Measurements from ENCODE around the gene PGGHG. TPM values are rescaled to one million over a fixed set of nuclear protein-coding genes. Genes with fewer than 3 reads are reported as not detected.

The PGGHG gene
- total RNA-seq, 6 experiments from 2014 or later: 7.7 to 110 (median 13.8) TPM

DNA sequence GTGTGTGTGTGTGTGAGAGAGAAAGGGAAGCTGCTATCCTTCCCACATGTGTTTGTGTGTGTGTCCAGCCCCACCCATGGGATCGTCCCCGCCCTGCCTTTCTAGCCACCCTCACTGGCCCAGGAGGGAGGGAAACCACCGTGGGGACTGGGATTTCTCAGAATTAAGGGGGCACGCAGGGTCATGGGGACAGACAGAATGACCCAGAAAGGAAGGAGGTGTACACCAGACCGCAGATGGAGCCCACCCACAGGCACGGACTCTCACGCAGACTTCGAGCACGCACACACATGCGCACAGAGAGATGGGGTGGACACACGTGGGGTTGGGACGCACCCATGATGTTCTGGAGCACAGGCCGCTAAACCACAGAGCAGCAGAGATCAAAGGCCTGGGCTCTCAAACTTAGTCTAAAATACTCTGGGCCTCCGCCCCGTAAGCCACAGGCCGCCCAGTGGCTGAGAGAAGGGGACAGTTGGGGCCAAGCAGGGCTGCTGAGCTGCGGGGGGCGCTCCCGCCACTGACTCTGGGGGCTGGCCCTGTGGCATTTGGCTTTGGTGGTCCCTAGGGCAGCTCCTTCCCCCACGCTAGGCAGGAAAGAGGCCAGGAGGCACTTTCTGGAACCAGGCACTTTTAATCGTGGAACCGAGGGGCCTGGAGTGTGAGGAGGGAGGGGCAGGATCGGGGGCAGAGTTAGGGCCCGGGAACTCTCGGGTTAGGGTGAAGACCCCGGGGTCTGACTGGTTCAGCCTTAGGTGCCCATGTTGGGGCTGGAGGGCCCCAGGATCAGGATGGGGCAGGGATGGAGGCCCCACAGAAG lies 8.9 kb downstream of the PGGHG start:
- 60% methylated on average over 11 of the region's 26 CpGs for WGBS (ENCODE audit: insufficient coverage, low coverage, low lambda C conversion rate, missing lambda C conversion rate)
- Histone ChIP-seq H3K9me3 (no peaks in the 10 kb centered on the region), H3K27ac (no peak overlapping the region), H3K36me3 (no peaks in the 10 kb centered on the region), H3K4me3 (no peak overlapping the region), H3K4me1 (no peaks in the 10 kb centered on the region), H3K27me3 (no peaks in the 10 kb centered on the region)
- intact Hi-C loops (cut with DNase I): no loop called here
- ATAC-seq (peak in 3 of 4 donors; percentile 14 to 34 (median 30)), DNase-seq (peak; percentile 18 to 50 (median 38))
- TF ChIP-seq, protein P1, sequence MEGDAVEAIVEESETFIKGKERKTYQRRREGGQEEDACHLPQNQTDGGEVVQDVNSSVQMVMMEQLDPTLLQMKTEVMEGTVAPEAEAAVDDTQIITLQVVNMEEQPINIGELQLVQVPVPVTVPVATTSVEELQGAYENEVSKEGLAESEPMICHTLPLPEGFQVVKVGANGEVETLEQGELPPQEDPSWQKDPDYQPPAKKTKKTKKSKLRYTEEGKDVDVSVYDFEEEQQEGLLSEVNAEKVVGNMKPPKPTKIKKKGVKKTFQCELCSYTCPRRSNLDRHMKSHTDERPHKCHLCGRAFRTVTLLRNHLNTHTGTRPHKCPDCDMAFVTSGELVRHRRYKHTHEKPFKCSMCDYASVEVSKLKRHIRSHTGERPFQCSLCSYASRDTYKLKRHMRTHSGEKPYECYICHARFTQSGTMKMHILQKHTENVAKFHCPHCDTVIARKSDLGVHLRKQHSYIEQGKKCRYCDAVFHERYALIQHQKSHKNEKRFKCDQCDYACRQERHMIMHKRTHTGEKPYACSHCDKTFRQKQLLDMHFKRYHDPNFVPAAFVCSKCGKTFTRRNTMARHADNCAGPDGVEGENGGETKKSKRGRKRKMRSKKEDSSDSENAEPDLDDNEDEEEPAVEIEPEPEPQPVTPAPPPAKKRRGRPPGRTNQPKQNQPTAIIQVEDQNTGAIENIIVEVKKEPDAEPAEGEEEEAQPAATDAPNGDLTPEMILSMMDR (IDR thresholded peaks at IDR 0.05): no peak
- TF ChIP-seq POLR2A (IDR thresholded peaks at IDR 0.05): no peak

DNA sequence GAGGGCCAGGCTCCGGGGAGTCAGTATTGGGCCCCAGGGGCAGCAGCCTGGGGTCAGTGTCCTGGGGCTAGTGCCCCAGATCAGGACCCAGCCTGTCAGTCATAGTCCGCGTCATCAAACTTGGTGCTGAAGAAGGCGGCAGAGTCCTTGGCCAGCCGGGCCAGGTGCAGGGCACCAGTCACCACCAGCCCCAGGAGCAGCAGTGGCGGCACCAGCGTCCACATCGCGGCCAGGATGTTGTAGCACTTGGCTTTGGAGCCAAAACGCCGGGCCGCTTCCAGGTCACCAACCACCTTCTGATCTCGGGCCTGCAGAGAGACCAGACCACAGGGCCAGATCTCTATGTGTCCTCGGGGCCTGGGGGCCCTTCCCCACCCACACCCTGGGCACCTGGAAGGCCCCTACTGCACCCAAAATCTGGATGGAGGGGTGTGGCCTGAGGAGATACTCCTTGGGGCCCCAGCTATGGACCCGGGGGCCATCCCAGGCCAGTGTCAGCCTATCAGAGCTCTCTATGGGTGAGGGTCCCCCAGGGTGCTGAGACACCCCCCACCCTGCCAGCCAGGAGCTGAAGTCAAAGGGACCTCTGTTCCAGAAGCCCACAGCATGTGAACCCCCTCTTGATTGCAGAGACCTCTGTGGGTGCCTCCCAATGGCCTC lies 9.6 kb downstream of the PGGHG start:
- Histone ChIP-seq H3K27ac (no peak overlapping the region), H3K36me3 (no peaks in the 10 kb centered on the region), H3K27me3 (no peaks in the 10 kb centered on the region), H3K4me3 (no peak overlapping the region), H3K9me3 (no peaks in the 10 kb centered on the region), H3K4me1 (no peaks in the 10 kb centered on the region)
- TF ChIP-seq, protein P1 (IDR thresholded peaks at IDR 0.05): no peak
- TF ChIP-seq POLR2A (IDR thresholded peaks at IDR 0.05): no peak
- WGBS (ENCODE audit: insufficient coverage, low coverage, low lambda C conversion rate, missing lambda C conversion rate): no CpG with 5 or more reads among the region's 15 CpGs
- ATAC-seq (peak; percentile 7 to 47 (median 30)), DNase-seq (peak; percentile 29 to 53 (median 49))
- intact Hi-C loops (cut with DNase I): no loop called here

DNA sequence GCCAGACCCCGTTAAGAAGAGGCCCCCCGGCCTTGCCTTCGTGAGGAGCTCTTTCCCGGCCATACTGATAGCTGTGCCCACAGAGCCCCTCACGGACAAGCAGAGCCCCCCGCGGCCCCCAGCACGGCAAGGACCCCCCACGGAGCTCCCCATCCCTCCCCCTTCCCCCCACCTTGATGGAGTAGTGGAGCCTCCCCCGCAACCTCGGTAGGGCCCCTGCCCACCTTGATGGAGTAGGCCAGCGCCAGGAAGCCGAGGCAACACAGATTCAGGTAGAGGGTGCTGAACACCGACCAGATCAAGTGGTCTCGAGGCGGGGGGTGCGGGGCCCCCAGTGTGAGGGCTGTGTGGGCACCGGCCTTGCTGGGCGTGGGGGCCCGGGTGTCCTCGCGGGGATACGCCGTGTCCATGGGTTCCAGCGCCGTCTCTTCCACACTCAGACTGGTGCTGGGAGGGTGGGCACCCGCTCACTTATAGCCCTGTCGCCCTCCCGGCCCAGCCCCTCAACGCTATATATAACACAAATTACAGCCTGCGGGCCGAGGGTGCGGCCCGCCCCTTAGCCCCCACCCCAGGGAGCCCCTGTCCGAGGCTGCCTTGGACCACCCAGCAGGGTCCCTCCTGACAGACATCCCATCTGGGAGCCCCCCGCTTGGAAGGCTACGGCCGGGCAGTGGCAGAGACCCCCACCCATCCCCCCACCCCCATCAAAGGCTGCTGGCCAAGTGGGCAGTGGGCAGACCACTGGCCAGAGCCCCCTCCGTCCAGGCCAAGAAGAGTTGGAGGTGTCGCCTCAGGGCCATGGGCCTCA lies 10.4 kb downstream of the PGGHG start, which contains the start of gene IFITM5:
IFITM5 (minus strand) TSS at position 446 of the 811 bp plus-strand sequence; CDS start at position 410, 36 bp downstream.
- no peak for TF ChIP-seq POLR2A (IDR thresholded peaks at IDR 0.05)
- TF ChIP-seq, protein P1 (IDR thresholded peaks at IDR 0.05): no peak
- no peaks in the 10 kb centered on the region for H3K9me3 ChIP-seq
- WGBS (ENCODE audit: insufficient coverage, low coverage, low lambda C conversion rate, missing lambda C conversion rate): 19% methylated on average over 3 of the region's 40 CpGs
- H3K4me1 ChIP-seq: no peaks in the 10 kb centered on the region
- ATAC-seq (no peak), DNase-seq (peak in 2 of 3 donors; percentile 22 to 48)
- H3K4me3 ChIP-seq: no peak within 1 kb of the TSS
- no peak within 1 kb of the TSS for H3K27ac ChIP-seq
- intact Hi-C loops (cut with DNase I): no loop called here
- no peaks in the 10 kb centered on the region for H3K27me3 ChIP-seq
- H3K36me3 ChIP-seq: no peaks in the 10 kb centered on the region

DNA sequence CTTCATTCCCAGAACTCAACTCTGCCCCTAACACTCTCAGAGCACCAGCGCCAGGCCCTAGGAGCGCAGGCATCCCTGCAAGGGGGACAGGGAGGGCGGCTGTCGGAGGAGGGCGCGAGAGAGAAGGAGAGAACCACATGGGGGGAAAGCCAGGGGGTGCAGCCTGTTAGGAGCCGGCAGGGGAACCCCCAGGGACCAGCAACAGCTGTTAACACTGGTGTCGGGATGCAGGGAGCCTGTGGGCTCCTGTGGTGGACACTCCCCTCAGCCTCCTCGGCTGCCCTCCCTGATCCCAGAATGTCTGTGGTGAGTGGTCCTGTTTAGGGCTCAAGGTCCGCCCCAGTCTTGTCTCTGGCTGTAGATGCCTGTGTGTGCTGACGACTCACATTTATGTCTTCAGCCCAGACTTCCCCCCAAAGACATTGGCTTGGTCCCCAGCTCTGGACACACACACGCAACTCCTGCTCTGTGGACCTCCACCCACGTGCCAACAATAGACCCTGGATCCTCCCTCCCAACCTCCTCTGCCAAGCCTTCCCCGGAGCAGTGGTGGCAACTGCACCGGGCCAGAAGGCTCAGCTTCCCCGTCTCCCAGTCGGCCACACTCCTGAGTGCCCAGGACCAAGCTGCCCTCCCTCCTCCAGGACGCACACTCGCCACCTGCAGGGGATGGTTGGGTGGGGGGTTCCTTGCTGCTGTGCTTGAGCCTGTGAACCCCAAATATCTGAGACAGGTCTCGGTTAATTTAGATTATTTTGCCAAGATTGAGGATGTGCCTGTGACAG lies 11.2 kb downstream of the PGGHG start:
- Histone ChIP-seq H3K27ac (no peak overlapping the region), H3K4me1 (peaks cover 0 to 3% (median under 1%) of the 10 kb centered on the region in 4 donors), H3K9me3 (no peaks in the 10 kb centered on the region), H3K36me3 (no peaks in the 10 kb centered on the region), H3K4me3 (no peak overlapping the region), H3K27me3 (no peaks in the 10 kb centered on the region)
- WGBS (ENCODE audit: insufficient coverage, low coverage, low lambda C conversion rate, missing lambda C conversion rate): 26% methylated on average over 9 of the region's 20 CpGs
- DNase-seq (peak in 2 of 3 donors; percentile 16 to 43), ATAC-seq (no peak)
- TF ChIP-seq, protein P1 (IDR thresholded peaks at IDR 0.05): no peak
- TF ChIP-seq POLR2A (IDR thresholded peaks at IDR 0.05): no peak
- intact Hi-C loops (cut with DNase I): loop anchor here in 1 of 2 donors (10.0 kb wide), 1 partner anchor 65 kb away; the partner anchor contains the start of gene B4GALNT4

Data from right lobe of liver (tissue), 6 donors.